HL-60/S4 treated with retinoic acid at 250 ng/mL for 4 days and 3 days (cell line): ENCODE measurements around the gene KLF3.

ENCODE experiments used
- in situ Hi-C: fragments of 300-500 bp; cut with MboI; formaldehyde crosslinking; loops from 2 replicates; pipeline ENCODE4 v1.7.0; 2022; ENCODE audit warnings: low sequenced_read_pairs

Gene KLF3

DNA sequence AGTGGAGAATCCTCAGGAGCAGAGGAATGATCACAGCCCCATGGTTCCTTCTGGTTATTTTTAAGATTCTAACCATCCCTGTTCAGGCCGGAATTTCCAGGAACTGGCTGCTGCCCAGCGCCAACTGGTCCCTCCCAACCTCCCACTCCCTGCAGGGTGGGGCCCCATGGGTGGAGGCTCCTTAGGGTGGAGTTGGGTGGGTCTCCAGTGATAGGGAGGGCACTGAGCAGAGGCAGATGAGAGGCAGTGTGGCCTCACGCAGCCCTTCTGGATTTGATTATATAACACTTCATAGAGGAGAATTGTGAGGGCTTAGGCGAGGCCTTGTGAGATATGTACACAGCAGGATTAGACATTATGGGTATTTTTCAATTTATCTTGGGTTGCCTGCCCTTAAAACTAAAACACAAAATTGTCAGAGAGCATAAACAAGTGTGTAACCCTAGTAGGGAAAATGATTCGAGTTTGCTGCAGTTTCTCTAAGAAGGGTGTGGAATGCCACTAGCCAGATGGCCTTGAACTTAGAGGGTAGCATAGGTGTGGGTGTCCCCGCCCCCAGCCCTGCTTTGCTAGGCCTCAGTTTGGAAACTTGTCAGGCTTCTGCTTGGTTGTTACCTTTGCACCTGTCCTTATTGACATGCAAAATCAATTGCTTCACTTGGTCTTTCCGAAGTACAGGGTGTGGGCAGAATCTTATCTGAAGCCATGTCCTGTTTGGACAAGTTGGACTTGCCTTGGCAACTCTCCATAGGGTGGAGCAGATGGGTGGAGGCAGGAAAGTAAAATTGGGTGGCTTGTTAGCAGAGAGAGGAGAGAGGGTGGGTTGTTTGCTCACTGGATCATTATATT, 9.4 kb downstream of the KLF3 start:
- in situ Hi-C loops: loop anchor here (10.0 kb wide), 1 partner anchor 349 kb away; no protein-coding TSS in a partner anchor

DNA sequence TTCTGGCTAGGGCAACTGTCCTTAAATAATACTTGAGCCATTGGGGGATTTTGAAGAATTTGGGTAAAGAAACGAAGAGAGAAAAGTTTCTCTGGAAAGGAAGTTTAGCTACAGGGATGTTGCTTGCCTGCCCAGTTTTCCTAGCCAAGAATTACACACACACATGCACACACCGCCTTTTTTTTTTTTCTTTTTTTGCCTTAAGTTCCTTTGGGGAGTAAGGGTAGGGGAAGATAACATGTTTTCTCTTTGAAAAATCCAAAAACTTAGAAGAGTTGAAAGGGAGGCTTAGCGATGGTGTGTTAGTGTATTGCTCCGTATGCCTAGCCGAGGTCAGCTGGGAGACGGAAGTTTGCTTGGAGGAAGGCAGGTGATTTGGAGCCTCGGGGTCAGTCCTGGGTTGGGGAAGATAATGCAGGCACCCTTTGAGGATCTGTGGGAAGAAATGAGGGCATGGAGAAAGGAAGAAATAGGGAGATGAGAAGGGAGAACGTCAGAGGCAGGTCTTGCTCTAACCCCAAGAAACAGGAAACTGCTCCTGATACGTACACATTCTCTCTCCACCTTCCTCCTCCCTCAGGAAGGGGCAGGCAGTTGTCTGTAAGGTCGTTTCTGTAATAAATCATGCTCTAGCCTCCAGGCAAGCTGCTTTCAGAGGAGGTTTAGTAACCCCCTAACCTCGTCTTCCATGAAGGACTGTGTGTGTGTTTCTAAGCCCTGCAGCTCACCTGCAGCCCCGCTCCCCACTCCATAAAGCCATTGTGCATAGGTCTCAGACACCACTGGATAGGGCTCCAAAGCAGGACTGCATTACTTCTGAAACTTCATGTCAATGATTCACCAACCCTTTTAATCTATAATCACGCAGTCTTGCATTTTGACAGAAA, 10.5 kb downstream of the KLF3 start:
- in situ Hi-C loops: loop anchor here (10.0 kb wide), 1 partner anchor 350 kb away; no protein-coding TSS in a partner anchor

DNA sequence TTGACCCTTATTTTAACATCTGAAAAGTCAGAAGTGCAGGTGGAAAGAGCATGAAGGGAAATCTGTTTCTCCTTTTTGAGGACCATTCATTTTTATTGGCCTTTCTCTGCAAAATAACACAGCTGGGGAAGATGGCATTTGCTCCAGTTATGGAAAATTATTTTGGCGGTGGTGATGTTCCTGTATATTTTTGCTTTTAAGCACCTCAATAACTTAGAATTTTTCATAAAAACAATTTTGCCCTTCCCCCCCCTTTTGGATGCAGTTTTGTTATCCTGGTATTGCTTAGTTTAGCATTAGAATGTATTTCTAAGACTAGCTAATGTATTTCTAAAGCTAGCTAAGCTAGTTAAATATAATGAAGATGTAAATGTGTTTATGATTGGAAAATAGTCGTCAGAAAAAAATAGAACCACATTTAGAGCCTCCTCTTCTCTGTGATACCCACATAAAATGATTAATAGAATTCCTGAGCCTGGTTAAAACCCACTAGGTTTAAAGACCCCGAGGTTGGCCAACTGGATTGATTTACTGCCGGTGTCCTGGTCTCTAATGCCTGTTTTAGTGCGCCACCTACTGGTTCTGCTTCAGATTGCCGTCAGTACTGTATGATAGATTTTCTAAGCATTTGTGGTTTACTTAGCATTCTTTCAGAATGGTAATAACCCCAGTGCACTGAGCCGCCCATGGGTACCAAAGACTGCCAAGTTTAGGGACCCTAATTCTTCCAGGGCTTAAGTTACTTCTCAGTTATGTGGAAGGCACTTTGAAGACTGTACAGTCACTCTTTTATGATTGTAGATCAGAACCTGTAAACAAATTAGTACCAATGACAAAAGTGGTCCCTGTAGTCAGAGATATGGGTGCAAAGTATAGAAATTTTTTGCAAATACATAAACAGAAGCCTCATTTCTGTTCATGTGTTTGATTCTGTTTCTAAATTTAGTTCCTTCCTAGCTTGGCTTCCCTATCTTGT, 11.4 kb downstream of the KLF3 start:
- in situ Hi-C loops: loop anchor here (10.0 kb wide), 1 partner anchor 351 kb away; no protein-coding TSS in a partner anchor

DNA sequence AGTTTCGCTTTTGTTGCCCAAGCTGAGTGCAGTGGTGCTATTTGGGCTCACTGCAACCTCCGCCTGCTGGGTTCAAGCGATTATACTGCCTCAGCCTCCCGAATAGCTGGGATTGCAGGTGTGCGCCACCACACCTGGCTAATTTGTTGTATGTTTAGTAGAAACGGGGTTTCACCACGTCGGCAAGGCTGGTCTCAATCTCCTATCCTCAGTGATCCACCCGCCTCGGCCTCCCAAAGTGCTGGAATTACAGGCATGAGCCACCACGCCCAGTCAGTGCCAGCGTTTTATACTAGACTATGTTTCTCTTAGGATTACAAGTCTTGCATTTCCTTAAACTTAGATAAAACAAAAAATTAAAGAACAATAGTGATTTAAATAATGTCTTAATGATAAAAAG, 13.0 kb downstream of the KLF3 start:
- in situ Hi-C loops: loop anchor here (10.0 kb wide), 1 partner anchor 352 kb away; no protein-coding TSS in a partner anchor

DNA sequence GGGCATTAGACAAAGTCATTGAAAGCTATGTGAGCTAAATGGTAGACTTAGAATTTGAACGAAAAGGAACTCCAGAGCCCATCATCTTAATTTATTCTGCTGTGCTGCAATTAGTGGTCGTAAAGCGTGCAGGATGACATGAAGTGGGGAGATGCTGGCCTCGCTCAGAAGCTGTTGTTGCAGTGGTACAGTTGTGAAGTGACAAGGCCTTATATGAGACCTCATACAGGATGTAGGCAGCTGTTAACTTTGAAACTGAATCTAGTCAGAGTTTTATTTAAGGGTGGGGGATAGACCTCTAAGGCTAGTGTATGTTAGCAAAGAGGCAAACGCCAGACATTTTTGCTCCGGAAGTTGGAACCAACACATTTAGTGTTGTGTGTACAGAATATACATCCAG, 13.4 kb downstream of the KLF3 start:
- in situ Hi-C loops: loop anchor here (10.0 kb wide), 1 partner anchor 353 kb away; no protein-coding TSS in a partner anchor

DNA sequence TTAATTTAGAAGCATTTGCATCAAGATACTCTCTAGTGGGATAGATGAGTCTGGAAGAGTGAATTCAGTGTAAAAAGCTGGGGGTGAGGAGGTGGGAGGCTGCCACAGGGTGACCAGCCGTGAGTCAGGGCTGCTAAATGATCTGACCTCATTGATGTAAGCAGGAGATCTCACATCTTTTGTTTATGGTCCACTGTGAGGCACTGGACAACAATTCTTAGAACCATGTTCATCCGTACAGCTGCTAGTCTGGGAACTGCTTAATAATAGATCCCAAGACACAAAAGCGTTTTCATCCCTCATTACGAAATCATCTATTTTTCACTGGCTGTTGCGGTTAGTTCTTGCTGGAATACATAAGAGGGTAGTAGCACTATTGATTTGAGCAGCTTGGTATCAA, 14.1 kb downstream of the KLF3 start:
- in situ Hi-C loops: loop anchor here (10.0 kb wide), 1 partner anchor 353 kb away; no protein-coding TSS in a partner anchor

DNA sequence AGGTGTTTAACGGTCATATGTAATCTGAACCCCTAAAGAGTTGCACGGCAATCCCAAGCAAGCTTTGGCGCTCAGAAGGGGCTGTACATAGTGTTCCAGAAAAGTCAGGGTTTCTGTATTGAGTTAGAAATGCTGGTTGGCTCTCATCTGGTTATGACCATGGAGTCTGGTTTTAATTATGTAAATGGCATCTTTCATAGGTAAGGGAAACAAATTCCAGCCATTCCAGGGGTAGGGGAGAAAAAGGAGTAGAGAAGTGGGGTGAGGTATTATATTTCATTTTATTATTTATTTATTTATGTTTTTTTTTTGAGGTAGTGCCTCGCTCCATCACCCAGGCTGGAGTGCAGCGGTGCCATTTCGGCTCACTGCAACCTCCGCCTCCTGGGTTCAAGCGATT, 15.9 kb downstream of the KLF3 start:
- in situ Hi-C loops: loop anchor here (10.0 kb wide), 1 partner anchor 355 kb away; no protein-coding TSS in a partner anchor

DNA sequence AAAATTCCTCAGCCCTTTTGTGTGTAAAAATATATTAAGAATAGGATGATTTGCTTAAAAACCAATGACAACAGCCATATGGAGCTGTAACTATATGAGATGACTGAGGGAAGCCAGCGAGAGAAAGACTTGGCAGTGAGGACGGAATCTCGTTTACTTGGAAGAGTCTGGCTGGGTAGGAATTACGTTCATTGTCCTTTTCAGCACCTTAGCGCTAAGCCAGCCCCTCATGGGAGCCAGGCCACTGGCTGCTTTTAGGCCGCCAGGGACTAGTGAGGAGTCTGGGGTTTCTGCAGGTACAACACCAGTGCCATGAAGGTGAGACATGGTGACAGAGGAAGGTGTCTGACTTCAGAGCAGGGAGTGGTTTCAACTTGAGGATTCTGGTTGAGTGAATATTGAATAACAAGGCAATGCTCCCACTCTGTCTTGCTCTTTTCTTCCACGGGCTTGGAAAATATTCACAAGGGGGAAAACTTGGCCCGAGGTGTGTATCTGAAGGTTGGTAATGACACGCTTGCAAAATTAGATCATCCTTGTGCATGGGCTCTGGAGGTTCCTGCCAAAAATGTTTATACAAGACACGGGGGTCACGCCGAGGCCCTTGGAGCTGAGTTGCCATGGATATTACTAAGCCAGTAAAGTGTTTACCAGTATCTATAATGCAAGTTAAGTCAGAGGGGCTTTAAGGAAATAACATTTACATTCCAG, 17.4 kb downstream of the KLF3 start:
- in situ Hi-C loops: no loop called here

DNA sequence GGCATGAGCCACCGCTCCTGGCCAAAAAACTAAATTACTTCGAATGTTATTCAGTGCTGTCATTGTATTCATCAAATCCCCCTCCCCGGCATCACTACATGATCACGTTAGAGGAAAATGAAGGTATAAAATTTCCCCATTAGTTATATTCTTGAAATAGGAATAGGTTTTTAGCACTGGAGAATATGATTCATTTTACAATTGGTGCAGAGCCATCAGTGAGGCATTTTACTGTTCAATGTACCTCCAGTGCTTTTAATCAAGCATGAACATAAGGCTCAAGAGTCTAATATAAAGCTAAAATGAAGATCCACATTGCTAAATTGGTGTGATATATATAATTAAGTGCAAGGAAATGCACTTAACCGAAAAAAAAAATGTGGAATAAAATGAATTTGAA, 18.3 kb downstream of the KLF3 start:
- in situ Hi-C loops: no loop called here

DNA sequence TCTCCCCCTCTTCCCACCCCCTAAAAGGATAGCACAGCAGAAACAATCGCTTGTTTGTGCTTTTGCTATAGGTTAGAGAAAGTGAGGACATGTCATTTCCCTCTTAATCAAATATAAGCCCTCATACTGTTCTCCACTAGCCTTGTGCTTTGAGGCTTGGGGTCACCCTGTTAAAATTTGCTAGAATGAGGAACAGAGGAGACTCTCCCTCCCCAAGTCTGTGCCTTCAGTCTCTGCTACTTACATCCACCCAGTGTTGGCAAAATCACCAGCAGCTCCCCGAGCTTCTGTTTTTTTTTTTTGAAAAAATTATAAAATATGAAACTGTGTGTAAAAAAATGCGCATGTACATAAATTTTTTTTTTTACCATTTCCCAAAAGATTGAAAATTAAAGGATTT, 19.3 kb downstream of the KLF3 start:
- in situ Hi-C loops: no loop called here

DNA sequence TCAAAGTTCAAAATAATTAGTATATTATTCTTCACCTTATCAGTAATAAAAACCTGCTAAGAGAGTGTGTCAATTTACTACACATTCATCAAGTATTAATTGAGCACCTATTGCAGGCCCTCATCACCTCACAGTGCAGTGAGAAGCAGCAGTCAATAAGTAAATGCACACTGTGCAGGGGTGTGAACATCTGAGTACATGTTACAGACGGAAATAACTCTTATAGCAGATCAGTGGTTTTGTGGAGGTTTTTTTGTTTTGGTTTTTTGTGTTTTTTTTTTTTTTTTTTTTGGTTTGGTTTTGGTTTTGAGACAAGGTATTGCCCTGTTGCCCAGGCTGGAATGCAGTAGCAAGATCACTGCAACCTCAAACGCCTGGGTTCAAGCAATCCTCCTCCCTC, 20.3 kb downstream of the KLF3 start:
- in situ Hi-C loops: no loop called here

DNA sequence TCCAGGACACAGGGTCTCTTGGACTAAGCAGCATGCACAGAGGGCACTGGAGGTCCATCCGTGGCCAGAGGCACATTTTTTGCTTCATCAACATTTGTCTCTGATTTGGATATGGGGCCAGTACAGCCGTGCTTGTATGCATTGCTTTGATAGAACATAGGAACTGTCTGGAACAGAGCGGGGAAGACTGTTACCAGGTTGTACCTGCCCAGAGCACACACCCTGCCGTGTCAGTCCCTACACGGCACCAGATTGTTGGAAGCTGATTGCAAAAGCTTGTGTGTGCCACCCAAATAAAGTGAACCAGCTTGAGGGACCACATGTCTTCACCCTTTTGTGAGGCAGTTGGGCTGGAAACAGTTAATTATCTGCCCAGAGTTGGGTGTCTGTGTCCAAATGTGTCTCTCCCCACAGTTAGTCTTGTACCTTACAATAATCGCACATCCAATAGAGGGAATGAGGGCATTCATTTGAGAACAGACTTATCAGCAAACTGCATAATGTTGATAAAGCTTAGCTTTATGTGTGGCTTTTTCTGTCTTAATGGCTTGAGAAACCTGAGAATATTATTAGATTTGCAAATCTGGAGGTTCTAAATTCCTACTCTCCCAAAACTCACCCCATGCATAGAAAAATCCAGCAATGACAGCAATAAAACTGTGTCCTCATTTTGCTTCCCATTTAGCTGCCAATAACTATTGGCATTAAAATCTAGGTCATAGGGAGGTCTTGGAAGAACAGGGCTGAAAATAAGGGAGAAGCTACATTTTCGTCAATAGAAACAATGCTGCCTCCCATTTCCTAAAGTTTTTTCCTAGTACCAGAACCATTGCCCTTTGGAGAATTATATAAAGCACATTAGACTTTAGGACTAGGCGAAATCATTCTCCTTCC, 21.2 kb downstream of the KLF3 start:
- in situ Hi-C loops: no loop called here

DNA sequence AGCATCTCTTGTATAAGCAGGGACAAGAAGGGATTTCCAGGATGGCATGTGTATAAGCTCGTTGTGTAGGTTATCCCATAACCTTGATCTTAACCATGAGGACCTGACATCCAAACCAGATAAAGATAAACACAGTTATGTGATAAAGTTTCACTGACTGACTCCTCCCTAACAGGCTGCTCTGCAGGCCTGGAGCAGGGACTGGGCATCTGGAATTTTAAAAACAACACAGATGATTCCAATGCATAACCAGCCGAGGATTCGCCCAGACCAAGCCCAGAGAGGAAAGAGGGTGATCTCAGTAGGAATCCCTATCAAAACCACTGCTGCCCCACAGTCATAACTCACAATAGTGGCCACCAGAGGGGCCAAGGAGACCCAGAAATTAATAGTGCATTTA, 22.7 kb downstream of the KLF3 start:
- in situ Hi-C loops: no loop called here

DNA sequence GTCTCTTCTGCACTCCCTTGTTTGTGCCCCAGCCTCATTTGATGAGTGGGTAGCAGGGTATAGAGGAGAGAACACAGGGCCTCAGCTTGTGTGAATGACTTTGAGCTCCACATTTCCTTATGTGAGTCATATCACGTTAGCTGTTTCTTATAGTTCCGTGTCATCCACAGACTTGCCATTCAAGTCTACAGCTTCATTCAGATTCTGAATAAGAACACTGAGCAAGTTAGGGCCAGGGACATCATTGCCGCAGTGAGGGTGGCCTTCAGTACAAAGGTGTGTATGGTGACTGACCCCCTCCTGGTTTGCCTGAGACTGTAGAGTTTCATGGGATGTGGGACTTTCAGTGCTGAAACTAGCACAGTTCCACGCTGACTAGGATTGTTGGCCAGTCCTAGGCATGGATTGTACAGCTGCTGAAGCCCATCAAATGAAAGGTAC, 23.6 kb downstream of the KLF3 start:
- in situ Hi-C loops: no loop called here

DNA sequence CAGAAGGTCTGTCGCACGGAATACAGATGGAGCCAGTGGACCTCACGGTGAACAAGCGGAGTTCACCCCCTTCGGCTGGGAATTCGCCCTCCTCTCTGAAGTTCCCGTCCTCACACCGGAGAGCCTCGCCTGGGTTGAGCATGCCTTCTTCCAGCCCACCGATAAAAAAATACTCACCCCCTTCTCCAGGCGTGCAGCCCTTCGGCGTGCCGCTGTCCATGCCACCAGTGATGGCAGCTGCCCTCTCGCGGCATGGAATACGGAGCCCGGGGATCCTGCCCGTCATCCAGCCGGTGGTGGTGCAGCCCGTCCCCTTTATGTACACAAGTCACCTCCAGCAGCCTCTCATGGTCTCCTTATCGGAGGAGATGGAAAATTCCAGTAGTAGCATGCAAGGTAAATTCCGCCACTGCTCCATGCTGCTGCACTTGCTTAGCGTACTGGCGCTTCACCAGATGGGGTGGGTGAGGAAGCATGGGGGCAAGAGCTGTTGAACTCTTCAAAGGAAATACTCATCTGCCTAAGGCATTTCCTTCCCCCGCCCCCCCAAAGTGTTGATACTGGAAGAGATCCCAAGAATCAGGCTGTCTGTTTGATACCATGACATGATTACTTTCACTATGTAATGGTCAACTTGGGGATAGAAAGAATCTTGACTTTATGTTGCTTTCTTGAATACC, 24.8 kb downstream of the KLF3 start:
- in situ Hi-C loops: no loop called here

DNA sequence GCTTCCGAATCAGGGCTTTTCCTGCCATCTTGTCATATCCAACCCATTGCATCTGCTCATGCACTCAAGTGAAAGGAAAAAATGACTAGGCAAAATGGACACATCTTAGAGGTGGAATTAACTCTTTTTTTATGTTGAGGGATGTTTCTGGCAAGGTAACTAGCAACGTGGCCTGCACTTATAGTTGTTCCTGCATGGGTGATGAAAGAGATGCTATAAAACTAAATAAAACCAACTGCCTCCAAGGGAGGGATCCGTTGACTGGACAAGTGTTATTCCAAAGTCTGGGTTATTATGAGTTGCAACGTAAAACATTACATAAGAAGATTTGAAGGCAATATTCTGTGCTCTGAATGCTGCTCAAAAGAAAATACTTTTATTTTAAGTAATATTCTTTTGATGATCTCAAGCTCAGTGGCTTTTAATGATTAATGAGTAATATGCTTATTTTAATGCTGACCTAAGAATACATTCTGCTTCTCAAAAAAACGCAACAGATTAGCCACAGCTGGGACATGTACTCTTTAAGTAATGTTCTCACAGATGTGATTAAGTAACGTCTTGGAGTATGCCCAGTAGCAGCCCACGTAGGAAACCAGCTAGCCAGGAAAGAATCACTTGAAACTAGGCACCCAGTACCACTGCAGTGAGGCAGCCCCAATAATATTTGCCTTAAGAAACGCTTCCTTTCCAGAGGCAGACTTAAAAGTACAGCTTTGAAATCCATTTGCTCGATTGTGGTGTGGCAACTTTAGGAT, 27.4 kb downstream of the KLF3 start:
- in situ Hi-C loops: no loop called here

DNA sequence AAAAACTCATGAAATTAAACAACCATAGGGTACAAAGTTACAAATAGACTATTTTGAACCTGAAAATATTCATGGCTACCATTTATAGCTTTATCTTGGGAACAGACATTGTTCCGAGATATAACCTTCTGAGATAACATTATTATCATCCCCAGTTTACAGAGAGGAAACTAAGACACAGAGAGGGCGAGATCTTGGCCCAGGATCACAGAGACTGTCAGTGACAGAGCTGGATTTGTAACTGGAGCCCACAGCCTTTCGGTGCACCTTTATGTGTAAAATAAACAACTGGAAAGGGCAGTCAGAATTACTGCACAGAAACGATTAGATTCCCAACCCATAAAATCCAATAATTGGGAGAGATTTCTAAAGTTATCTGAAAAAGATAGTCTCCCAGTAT, 28.4 kb downstream of the KLF3 start:
- in situ Hi-C loops: no loop called here
